ENCODE data around the gene COL21A1.
"Not testable (repeated sequence)": the region's sequence is repeated elsewhere in the genome, so short reads cannot be mapped to it uniquely, and the experiment has no call there.

The COL21A1 gene

GRCh38 chr6:56033401-56033800, 214.0 kb downstream of the COL21A1 start:
- DNase-seq (ENCODE audit: low read depth, low spot score), result no peak
- no peak overlapping the region for H3K4me3 ChIP-seq (ENCODE audit: low read length)

- no peak overlapping the region for H3K4me3 ChIP-seq (ENCODE audit: low read length)
- no peak for DNase-seq (ENCODE audit: low read depth, low spot score)
Measured at GRCh38 chr6:56032715-56033260, 214.6 kb downstream of the COL21A1 start.

- H3K4me3 ChIP-seq (ENCODE audit: low read length), result no peak overlapping the region
- DNase-seq (ENCODE audit: low read depth, low spot score), result no peak
Measured at GRCh38 chr6:56027865-56028264, 219.5 kb downstream of the COL21A1 start.

- H3K4me3 ChIP-seq (ENCODE audit: low read length), result no peak overlapping the region
Measured at GRCh38 chr6:56026455-56027180, 220.8 kb downstream of the COL21A1 start.

GRCh38 chr6:56025795-56026194, 221.6 kb downstream of the COL21A1 start:
- DNase-seq (ENCODE audit: low read depth, low spot score), result no peak

More at GRCh38 chr6:56026455-56027180, 220.8 kb downstream of the COL21A1 start:
- no peak for DNase-seq (ENCODE audit: low read depth, low spot score)

GRCh38 chr6:56024931-56025330, 222.4 kb downstream of the COL21A1 start:
- no peak overlapping the region for H3K4me3 ChIP-seq (ENCODE audit: low read length)
- DNase-seq (ENCODE audit: low read depth, low spot score), result no peak

More at GRCh38 chr6:56025795-56026194, 221.6 kb downstream of the COL21A1 start:
- no peak overlapping the region for H3K4me3 ChIP-seq (ENCODE audit: low read length)

- H3K4me3 ChIP-seq (ENCODE audit: low read length), result no peak overlapping the region
- DNase-seq (ENCODE audit: low read depth, low spot score), result no peak
Measured at GRCh38 chr6:56023829-56024228, 223.6 kb downstream of the COL21A1 start.

- no peak for DNase-seq (ENCODE audit: low read depth, low spot score)
- H3K4me3 ChIP-seq (ENCODE audit: low read length), result no peak overlapping the region
Measured at GRCh38 chr6:56022678-56023077, 224.7 kb downstream of the COL21A1 start.

GRCh38 chr6:56021943-56022342, 225.4 kb downstream of the COL21A1 start:
- no peak for DNase-seq (ENCODE audit: low read depth, low spot score)
- H3K4me3 ChIP-seq (ENCODE audit: low read length), result no peak overlapping the region

GRCh38 chr6:56019973-56020372, 227.4 kb downstream of the COL21A1 start:
- no peak overlapping the region for H3K4me3 ChIP-seq (ENCODE audit: low read length)
- DNase-seq (ENCODE audit: low read depth, low spot score), result no peak

- no peak overlapping the region for H3K4me3 ChIP-seq (ENCODE audit: low read length)
- no peak for DNase-seq (ENCODE audit: low read depth, low spot score)
Measured at GRCh38 chr6:56017198-56017597, 230.2 kb downstream of the COL21A1 start.

GRCh38 chr6:56014039-56014438, 233.3 kb downstream of the COL21A1 start:
- not testable (repeated sequence) for DNase-seq (ENCODE audit: low read depth, low spot score); H3K4me3 ChIP-seq (ENCODE audit: low read length)

- DNase-seq (ENCODE audit: low read depth, low spot score), result no peak
- no peak overlapping the region for H3K4me3 ChIP-seq (ENCODE audit: low read length)
Measured at GRCh38 chr6:56009636-56010035, 237.7 kb downstream of the COL21A1 start.

Measured in Jurkat, Clone E6-1 (cell line).